HG02973 (cell line): Measurements from ENCODE around the gene C2orf68.
"Not testable (repeated sequence)": the region's sequence is repeated elsewhere in the genome, so short reads cannot be mapped to it uniquely, and the experiment has no call there.

Experiments
- ATAC-seq: cut with Tn5 transposase; IDR thresholded peaks from one replicate; pipeline ENCODE4 v1.9.1; 2021; ENCODE audit warnings: moderate library complexity; ENCODE audit not compliant: unreplicated experiment

C2orf68 gene

DNA sequence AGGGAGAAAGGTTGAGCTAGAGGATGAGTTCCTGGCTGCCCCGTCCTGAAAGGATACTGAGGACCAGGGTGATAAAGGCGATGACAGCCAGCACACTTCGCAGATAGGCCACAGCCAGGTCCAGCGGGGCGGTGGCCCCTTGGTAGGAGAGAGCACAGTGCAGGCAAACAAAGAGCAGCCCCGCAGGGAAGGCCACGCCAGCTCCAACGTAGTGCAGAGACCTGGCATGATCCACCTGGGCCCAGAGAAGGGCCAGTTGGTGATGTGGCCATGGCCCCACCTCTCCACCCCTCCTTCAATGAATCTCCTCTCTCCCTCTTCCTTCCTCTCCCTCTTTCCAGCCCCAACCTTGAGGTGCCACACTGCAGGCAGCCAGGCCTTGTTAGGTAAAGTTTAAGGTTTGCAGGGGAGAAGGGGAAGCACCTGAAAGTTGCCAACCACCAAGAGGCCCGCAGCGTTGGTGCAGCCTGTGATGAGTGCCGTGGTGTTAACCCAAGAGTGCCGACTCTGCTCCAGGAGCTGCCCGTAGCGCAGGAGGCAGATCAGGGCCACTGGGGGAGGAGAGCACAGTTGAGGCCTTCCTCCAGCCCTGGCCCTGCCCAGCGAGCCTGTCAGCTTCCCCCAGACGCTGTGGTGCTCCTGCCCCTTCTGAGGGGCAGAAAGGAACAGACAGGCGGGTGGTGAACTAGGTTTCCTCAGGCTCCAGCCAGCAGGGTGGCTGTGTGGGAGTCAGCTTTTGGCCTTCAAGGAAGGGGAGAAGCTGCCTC lies 12.2 kb downstream of the C2orf68 start:
- no peak for ATAC-seq

DNA sequence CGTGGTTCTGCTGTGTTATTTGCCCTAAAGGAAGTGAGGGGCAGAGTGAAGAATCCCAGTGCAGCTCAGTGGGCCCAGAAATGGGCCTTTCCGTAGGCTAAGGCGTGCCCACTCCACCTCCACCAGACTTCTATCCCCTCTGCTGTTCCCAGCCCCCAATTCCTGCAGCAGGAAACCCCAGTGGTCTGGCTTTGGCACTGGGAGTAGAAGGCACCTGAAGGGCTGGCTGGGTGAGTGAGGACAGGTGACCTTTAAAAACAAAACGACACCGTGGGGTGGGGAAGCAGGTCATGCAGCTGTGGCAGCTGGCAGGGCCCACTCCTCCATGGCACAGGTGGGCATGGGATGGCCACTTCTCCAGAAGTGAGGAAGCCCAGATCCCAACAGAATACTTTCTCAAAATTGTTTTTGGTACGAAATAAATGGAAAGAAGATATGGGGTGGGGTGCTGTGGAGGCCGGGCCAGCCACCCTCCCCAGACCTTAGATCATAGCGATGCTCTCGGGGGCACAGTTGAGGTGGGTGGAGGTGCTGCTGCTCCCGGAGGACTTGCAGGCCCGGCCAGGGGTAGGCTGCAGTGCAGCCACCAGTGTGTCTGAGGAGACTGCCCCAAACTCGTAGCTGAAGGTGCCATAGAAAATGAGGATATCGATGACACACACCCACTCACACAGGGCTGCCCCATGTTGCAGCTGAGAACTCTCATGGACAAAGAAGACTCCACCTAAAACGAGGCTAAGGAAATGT lies 13.1 kb downstream of the C2orf68 start:
- no peak for ATAC-seq

DNA sequence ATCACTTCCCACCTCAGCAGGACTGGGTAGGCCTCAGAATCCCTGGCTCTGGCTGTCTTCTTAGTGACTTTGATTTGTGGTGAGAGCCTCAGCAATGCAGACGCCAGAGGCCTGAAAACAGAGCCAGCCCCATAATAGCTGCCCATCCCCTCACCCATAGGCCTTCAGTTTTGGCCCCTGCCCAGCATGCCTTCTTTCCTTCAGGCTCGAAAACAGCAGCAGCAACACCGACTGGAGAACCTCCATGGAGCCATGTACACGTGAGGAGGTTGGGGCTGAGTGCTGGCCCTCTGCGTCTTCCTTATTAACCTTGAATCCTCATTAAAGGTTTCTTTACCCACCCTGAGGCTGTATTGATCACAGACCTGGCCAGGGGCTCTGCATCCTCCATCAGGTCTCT lies 14.6 kb downstream of the C2orf68 start:
- ATAC-seq, result no peak

DNA sequence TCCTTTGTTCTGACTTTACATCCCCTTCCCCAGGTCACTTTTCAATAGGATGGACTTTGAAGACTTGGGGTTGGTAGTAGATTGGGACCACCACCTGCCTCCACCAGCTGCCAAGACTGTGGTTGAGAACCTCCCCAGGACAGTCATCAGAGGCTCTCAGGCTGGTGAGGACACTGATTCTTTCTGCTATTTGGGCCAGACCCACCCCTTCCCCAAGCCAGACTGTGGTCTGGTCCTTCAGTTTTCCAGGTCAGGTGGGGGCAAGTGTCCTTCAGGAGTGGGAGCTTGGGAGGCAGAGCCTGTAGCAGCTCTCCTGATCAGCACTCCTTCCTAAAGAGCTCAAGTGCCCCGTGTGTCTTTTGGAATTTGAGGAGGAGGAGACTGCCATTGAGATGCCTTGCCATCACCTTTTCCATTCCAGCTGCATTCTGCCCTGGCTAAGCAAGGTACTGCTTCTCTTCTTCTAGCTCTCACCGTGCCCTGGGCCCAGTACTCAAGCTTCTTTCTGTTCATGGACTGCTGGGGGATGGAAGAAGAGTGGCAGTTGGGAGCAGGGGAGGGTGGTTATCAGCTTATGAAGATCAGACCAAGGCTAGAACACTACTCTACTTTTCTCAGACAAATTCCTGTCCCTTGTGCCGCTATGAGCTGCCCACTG lies 15.3 kb downstream of the C2orf68 start:
- ATAC-seq, result no peak

DNA sequence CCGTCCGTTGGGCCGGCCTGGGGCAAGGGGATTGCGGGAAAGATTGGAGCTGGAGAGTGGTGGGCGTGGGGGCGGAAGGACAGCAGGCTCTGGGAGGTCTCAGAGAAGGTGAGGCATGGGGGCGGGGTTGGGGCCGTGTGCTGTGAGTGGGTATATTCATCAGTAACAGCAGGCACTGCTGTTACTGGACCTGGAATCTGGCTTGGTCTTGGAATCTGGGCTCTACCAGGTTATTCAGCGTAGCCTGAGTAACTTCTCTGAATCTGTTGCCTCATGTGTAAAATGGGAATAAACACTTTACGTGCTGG lies 15.9 kb downstream of the C2orf68 start:
- peak; percentile 3 for ATAC-seq

DNA sequence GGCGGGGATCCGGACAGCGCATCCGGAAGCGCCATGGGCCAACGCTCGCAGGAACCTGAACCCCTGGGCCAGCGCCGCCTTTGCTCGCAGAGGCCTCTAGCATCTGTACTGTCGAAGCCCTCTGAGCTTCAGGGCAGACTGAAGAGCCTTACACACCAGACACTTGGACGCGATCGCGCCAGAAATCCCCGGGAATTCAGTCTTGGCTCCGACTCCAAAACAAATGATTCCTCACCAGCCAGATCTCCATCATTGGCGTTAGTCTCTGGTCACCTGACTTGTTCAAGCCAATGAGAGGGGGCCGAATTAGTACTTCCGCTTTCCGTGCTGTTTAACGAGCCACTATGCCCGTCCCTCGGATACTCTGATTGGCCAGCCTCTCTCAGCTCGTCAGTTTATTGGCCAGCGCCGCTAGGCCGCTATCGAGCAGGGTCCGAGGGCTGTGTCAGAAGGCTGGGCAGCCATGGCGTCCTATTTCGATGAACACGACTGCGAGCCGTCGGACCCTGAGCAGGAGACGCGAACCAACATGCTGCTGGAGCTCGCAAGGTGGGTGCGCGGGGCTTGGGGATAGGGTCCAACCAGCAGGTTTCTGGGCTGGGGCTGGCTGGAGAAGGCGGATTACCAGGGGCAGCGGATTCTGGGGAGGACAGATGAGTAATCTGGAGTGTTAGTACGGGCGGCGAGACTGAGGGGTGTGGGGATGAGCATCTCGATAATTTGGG lies 16.4 kb downstream of the C2orf68 start, which contains the start of gene RNF181:
Gene RNF181 (plus strand): TSS at position 445 of the 725 bp plus-strand sequence. CDS start 19 bp downstream, at position 464.
- peak; percentile 98 for ATAC-seq

DNA sequence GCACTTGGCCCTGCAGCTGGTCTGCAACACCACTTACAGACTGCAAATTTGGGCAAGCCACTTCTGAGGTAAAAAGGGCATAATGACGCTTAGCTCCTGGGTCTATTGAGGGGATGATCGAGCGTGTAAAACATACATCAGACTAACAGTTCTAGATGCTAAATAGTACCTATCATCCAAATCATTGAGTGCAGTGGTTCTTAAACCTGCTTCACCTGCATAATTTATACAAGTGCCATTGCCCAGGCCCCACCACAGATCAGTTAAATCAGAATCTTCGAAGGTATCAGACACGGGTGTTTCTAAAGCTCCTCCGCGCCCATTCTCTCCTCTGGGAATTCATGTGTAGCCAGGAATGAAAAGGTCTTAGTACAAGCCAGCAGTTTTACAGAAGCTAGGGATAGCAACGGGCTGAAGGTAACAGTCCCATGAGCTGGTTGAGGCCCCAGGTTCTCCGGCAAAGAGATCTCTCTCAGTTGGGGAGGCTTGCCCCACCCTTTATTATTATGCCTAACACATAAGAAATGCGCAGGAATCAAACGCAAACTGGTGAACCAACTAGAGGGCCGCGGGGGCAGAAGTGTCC lies 17.1 kb downstream of the C2orf68 start:
- no peak for ATAC-seq

DNA sequence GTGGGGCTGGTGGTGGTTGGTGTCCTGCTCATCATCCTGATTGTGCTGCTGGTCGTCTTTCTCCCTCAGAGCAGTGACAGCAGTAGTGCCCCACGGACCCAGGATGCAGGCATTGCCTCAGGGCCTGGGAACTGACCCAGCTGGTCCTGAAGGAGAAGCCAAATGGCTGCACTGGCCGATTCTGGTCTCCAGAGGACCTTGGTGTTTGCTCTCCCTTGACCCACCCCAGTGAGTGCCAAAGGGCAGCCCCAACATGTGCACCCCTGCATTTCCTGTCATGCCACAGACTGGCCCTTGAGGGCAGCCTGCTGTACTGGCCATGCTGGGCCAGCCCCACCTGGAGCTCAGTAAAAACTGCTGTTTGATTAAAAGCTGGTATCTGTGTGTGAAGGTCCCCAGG lies 18.8 kb downstream of the C2orf68 start:
- no peak for ATAC-seq

DNA sequence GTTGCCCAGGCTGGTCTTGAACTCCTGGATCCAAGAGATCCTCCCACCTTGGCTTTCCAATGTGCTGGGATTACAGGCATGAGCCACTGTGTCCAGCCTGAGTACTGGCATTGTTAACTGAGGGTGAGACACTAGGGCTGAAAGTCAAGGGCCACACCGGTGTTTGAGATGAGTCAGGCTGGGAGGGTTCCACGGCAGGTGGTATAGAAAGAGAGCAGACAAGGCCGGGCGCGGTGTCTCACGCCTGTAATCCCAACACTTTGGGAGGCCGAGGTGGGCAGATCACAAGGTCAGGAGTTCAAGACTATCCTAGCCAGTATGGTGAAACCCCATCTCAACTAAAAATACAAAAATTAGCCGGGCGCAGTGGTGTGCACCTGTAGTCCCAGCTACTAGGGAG lies 19.6 kb downstream of the C2orf68 start:
- not testable (repeated sequence) for ATAC-seq

DNA sequence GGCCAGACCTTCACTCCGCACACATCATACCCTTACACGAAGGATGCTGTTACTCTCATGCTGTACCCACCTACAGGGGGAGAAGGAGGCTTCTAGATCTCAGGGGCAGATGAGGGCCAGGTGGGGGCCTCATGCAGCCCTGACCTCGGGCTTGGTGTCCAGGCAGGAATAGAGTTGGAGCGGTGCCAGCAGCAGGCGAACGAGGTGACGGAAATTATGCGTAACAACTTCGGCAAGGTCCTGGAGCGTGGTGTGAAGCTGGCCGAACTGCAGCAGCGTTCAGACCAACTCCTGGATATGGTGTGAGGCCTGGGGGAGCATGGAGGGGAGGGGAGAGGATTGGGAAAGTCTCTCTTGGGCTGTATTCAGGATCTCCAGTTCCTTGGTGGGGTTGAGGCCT lies 20.3 kb downstream of the C2orf68 start:
- ATAC-seq, result no peak

DNA sequence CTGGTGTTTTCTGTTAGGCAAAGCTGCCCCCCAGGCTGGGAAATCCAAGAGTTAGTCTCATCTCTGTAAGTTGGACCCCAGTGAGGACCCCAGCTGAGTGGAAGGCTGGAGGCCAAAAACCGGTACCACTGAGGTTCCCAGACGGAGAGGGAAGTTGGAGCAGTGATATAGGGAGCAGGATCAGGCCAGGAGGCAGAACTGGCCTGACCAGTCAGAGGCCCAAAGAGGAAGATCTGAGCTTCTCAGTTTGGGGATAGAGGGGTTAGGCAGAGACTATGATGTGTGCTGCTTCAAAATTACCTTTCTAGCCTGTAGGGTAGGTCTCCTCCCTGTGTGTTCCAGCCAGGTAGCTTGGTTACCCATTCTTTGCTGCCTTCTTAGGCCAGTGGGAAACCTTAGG lies 20.9 kb downstream of the C2orf68 start:
- ATAC-seq, result no peak

DNA sequence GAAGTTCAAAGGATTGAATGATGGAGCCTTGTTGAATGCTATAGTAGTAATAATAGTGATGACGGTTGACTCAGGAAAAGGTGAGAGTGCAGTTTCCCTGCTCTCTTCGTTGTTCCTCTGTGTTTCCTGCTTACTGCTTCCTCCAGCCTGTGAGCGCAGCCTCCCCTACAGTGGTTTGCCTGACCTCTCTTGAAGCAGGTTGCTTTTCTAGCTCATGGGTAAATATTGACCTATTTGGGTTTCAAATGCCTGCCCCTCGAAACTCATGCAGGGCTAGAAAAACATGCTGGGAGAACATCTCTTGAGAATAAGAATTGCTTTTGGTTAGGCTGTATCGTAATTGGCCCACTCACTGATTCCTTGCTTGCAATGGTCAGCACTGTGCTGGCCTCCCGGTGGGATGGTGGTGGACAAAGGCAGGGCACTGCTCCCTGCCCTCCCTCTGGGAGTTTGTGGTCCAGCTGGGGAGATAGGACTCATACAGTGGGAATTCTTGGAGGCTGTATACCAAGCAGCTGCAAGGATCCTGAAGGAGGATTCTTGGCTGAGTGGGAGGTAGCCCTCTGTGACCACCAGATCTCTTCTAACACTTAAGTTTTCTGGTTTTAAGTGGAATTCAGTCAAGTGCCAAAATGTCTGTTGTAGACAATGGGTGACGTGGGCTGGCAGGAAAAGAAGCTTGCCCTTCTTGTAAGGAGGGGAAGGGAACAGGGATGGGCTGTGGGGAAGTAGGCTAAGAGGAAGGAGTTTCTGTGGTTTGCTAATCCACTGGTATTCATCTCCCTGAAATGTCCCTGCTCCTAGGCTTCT lies 21.7 kb downstream of the C2orf68 start:
- no peak for ATAC-seq

DNA sequence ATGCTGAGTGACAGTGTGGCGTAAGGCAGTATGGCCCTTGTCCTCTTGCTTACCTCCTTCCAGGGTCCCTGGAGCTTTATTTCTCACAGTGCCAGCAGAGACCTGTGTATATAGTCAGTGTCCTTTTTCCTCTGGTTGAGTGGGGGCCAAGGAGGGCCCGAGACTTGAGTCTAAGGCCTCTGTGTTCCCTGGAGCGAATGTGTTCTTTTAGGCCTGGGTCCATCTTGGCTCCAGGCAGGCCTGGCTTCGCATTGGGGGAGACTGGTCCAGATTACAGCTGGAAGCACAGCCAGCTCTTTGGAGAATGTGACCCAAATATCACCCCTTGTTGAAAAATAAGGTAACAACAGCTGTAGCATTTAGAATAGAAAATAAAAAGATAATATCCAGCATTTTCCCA lies 22.7 kb downstream of the C2orf68 start:
- ATAC-seq, result no peak

DNA sequence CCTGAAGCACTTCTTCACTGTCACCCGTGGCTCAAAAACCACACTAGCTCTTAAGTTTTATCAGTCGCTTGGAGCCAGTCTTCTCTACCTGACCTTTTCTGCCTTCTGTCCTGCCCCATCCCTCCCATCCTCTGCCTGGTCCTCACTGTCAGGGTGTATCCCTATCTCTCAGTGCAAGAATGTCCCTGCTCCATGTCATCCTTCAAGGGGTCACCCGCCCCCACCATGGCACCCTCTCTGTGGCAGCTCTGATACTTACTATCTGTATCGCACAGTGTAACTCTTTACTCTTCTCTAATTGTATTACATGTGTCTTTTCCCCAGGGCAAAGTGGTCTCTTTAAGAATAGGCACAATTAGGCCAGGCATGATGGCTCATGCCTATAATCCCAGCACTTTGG lies 23.2 kb downstream of the C2orf68 start:
- ATAC-seq, result no peak

DNA sequence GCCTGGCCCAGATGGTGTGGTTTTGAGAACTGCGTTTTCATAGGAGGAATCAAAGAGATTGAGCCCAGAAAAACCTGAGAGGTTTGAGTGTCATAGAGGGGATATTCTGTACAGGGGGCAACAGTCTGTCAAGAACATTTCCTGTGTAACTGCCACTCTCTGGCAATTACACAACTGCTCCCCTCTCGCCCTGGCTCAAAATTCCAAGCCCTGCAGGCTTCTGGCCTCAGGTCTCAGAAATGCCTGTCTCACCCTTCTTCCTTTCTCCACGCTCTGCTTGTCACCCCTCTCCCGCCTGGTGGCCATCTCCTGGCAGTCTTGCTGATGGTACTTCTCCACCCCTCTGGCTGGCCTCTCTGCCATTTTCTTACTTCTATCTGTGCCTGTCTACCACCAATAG lies 23.6 kb downstream of the C2orf68 start:
- no peak for ATAC-seq

DNA sequence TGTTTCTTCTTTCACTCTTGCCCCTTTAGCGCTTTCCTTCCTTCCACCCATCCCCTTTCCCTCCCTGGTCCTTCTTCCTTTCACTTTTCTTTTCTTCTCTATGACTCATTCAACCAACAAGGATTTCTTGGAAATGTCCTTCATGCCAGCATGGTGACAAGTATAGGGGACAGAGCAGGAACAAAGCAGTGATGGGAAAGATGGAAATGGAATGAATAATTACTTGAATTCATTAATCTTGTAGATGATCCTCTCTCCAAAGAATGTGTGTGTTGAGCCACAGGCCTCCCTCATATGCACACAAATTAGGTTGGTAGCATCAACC lies 26.1 kb downstream of the C2orf68 start:
- no peak for ATAC-seq

DNA sequence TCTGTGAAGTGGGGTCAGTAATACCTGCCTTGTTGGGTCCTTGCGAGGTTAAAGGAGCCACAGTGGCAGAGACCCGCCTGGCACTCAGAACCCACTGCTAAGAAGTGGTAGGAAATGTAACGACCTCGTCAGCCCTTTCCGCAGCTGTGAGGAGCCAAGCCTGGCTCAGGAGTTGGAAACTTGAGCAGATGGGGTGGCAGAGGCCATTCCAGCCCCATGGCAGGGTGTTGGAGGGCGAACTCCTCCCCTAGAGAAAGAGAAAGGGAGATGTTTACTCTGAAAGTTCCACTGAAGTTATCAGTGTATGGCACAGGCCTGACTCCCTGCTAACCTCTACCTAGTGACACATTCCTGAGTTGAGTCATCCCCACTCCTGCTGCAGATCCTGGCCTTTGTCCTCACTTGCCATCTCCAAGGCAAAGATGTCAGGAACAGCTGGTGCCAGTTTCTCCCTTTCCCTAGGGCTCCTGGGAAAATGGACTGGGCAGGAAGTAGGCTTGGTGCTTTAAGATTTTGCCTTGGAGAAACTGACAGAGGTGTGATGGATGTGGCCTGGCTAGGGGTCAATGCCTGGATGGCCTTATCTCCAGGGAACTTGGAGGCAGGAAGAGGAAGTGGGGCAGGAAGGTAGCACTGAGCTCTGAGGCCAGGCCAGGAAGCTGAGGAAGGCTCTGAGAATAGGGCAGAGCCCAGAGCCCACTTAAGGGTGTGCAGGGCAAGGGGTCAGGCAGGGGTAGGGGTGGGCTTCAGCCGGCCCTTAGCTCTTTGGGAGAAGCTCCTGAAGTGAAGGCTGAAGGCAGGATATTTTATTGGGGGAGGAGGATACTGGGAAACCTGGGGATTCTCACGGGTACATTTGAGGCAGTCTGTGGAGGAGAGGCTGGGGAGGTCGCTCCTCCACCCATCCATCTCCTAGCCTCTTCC lies 26.7 kb downstream of the C2orf68 start:
- peak; percentile 41 for ATAC-seq

DNA sequence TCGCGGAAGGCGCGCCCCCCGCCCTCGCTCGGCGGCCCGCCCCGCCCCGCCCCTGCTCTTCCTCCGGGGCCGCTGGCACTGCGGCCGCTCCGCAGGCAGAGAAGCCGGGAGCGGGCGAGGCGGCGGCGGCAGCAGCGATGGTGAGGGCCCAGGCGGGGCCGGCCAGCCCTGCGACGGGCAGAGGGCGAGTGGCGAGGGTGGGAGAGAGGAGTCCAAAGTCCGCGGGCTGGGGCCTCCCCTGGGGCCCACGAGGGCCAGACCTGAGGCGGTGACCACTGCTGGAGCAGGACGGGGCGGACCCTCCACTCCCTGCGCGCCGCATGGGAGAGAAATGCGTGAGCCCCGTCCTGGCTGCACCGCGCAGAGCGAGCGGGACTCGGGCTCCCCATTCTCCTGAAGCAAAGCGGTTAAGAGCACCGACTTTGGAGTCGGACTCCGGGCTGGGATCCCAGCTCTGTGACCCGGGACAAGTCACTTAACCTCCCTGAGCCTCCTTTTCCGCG lies 27.5 kb downstream of the C2orf68 start, which contains the start of gene VAMP5:
Gene VAMP5 (plus strand): TSS at position 78 of the 503 bp plus-strand sequence. CDS start 60 bp downstream, at position 138.
- no peak for ATAC-seq
